Measurements from ENCODE around the gene ARMH1. TPM values are rescaled to one million over a fixed set of nuclear protein-coding genes. Genes with fewer than 3 reads are reported as not detected.

ARMH1 gene
- total RNA-seq, 1 donor from 2014 or later = 3.6 TPM

- DNase-seq = no peak
These were observed 3.5 kb upstream of the ARMH1 start for GRCh38 chr1:44670751-44671640.

DNA sequence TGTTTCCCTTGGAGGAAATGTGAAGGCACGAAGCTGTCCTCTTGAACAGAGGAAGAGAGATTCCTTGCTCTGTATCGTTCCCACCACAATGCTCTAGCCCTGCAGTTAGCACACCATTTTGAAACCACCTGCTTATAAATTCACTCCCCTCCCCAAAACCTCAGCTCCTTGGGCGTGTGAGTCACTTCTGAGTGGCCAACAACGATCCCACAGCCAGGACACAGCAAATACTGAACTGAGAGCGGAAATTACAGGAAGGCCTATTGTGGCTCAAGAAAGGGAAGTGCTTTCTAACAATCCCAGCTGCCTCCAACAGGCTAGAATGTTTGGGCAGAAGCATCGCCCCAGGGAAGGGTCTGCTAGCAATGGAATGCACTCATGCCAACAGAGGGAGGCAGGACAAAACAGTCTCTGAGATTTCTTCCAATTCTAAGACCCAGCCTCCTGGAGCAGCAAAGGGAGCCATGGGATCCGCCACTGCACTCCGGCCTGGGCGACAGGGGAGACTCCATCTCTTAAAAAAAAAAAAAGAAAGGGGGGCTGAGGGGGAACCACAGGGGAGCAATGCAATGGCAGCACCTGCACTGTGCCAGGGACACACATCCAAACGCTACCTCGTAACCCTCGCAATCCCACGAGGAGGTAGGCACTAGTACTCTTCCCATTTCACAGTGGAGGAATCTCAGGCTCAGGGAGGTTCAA is 2.1 kb upstream of the ARMH1 start:
- DNase-seq = no peak

- no peak for DNase-seq
These were observed 1.4 kb upstream of the ARMH1 start for GRCh38 chr1:44672961-44673674.

DNA sequence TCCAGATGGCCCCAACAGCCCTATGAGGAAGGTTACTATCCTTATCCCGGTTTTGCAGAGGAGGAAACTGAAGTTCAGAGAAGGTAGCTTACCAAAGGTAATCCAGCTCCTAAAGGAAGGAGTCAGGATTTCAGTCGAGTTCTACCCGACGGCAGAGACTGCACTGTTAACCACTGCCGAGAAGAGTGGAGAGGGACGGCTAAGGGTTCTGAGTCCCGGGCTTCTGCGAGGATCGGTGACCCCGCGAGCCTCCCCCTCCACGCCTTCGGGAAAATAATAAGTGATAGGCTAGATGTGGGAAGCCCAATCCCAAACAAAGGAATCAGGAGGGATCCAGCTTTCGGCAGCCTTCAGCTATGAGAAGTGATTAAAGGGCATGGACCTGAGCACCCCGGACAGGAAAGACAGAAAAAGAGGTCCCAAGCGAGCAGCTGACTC is 820 bp upstream of the ARMH1 start:
- no peak for DNase-seq

DNA sequence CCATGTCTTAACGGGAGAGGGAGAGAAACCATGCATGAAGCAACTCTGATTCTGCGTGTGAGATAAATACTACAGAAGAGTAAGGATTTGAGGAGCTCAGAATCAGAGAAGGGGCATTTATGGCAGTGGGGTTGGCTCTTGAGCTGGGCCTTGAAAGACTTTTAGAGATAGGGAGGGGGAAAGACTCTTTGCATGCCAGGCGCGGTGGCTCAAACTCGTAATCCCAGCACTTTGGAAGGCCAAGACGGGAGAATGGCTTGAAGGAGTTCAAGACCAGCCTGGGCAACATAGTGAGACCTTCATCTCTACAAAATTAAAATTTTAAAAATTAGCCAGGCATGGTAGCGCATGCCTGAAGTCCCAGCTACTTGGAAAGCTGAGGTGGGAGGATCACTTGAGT is 672 bp downstream of the ARMH1 start:
- no peak for DNase-seq

- DNase-seq = peak; percentile 14
These were observed 2.1 kb downstream of the ARMH1 start for GRCh38 chr1:44676484-44677200.

- DNase-seq = no peak
These were observed 2.8 kb downstream of the ARMH1 start for GRCh38 chr1:44677201-44677766.

GRCh38 chr1:44678120-44678519 is 3.6 kb downstream of the ARMH1 start:
- DNase-seq = no peak

DNA sequence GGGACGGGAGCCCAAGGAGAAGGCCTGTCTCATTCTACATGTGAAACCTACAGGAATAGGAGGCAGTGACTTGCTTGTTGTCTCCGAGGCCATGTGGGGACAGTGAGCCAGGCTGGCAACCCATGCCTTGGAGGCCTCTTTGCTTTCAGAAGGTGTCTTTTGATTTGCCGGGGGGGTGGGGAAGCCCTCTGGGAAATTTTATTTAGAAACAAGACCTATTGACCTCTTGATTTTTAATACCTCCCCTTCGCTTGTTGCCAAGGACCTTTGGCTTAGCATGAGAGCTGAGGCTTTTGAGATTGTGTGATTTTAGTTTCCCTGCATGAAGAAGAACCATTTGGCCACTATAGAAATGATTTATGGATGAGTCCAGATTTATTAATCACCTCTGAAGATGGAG is 4.1 kb downstream of the ARMH1 start:
- DNase-seq = no peak

DNA sequence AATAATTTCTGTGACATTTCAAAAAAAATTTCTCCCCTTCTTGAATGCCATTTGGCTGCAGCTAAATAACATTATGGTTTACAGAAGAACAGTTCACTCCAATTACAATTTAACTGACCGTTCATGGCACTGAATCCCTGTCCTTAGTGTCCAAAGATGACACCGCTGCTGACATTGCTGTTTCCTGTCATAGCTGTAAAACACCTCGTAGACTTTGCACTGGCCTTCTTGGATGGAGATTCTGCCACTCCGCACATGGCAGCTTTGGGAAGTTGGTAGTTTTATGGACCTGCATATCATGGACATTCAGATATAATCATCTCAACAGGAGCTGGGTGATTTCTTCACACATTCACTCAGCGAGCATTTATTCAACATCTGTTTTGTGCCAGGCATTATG is 5.0 kb downstream of the ARMH1 start:
- DNase-seq = no peak

GRCh38 chr1:44681905-44682882 is 7.7 kb downstream of the ARMH1 start:
- DNase-seq = no peak

GRCh38 chr1:44682883-44683265 is 8.4 kb downstream of the ARMH1 start:
- DNase-seq = no peak

- DNase-seq = no peak
These were observed 10.0 kb downstream of the ARMH1 start for GRCh38 chr1:44684525-44684924.

- no peak for DNase-seq
These were observed 10.7 kb downstream of the ARMH1 start for GRCh38 chr1:44685218-44685617.

DNA sequence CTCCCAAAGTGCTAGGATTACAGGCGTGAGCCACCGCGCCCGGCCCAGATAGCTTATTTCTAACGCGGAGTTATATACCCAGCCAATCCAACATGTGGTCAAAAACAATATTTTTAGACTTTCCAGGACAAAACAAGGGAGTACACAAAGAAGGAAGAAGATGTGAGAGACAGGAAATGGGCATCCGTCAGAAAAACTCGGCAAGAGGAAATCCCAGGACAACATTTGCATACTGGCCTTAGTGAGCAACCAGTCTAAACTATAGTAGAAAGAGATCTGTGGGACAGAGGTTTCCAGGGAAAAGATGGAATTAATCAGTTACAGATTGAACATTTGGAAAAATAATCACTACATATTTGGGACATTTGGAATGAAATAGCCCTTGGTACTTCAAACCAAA is 11.4 kb downstream of the ARMH1 start:
- no peak for DNase-seq

GRCh38 chr1:44688760-44689446 is 14.4 kb downstream of the ARMH1 start:
- no peak for DNase-seq

- no peak for DNase-seq
These were observed 14.9 kb downstream of the ARMH1 start for GRCh38 chr1:44689447-44689765.

- DNase-seq = no peak
These were observed 18.6 kb downstream of the ARMH1 start for GRCh38 chr1:44693159-44693558.

DNA sequence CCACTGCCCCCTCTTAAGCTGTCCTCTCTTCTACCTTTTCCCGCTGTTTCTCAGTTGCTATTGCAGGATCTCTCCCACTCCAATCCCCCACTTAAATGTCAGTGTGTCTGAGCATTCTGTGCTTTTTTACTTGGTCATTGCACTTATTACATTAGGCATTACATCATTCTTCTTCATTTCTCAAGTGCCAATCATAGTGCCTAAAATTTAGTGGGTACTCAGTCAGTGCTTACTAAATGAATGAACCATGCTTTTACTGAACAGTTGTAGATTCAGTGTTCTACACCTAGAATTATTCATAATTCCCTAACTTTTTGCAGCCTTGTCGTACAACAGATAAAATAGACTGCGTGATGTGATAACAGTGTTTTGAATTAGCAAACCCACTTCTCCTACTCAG is 19.4 kb downstream of the ARMH1 start:
- no peak for DNase-seq

DNA sequence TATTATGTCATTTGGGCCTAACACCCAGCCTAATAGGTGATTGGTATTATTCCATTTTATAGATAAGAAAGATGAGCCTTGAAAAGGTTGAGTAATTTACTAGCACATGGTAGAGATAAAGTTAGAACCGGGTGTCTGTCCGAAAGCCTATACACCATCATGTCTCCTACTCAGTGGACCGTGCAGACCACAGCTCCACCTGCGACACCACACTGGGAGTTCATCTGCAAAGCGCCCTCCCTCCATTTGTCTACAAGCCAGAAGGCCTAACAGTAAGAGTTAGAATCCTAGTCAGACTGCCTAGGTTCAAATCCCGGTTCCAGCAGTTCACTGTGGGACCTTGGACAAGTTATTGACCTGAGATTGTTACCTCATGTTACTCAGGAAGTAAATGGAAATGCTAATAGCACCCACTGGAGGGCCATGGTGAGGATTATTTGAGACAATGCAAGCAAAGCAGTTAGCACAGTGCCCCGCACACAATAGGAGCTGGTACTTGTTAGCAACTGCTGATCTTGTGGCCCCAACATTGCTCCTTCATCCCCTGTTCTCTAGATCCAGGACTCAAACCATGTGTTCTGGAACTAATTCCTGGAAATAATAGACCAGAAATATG is 20.5 kb downstream of the ARMH1 start:
- DNase-seq = no peak
